KMS-11 (cell line): ENCODE measurements around the gene TCF7L2.

Source experiments
- H2AFZ ChIP-seq: fragments of 200-600 bp; sonication (generic); 2 replicates; pipeline ENCODE4 v1.6.1; 2016; ENCODE audit warnings: antibody characterized with exemption, mixed run types, low read depth
- H3K27ac ChIP-seq: fragments of 200-600 bp; sonication (generic); 2 replicates; pipeline ENCODE4 v1.6.1; 2016; ENCODE audit warnings: mild to moderate bottlenecking, mixed run types
- H3K27me3 ChIP-seq: fragments of 200-600 bp; sonication (generic); 2 replicates; pipeline ENCODE4 v1.6.1; 2017; ENCODE audit warnings: mild to moderate bottlenecking, low read depth, mixed run types, moderate library complexity; ENCODE audit not compliant: insufficient read depth
- H3K36me3 ChIP-seq: fragments of 200-600 bp; sonication (generic); 2 replicates; pipeline ENCODE4 v1.6.1; 2017; ENCODE audit warnings: mild to moderate bottlenecking, mixed run types; ENCODE audit not compliant: insufficient read depth
- H3K4me1 ChIP-seq: fragments of 200-600 bp; sonication (generic); 2 replicates; pipeline ENCODE4 v1.6.1; 2016; ENCODE audit warnings: mild to moderate bottlenecking, low read depth, mixed run types; ENCODE audit not compliant: poor library complexity, severe bottlenecking
- H3K4me2 ChIP-seq: fragments of 200-600 bp; sonication (generic); 2 replicates; pipeline ENCODE4 v1.7.0; 2016; ENCODE audit warnings: mild to moderate bottlenecking, mixed run types
- H3K4me3 ChIP-seq: fragments of 200-600 bp; sonication (generic); IDR thresholded peaks from 2 replicates; pipeline ENCODE4 v1.6.1; 2017; ENCODE audit warnings: low read depth, low read length, mixed read lengths; ENCODE audit not compliant: insufficient read depth
- H3K79me2 ChIP-seq: fragments of 200-600 bp; sonication (generic); 2 replicates; pipeline ENCODE4 v1.6.1; 2016; ENCODE audit warnings: low read depth, mixed run types; ENCODE audit not compliant: insufficient read depth
- H3K9ac ChIP-seq: fragments of 200-600 bp; sonication (generic); 2 replicates; pipeline ENCODE4 v1.6.1; 2016; ENCODE audit warnings: mild to moderate bottlenecking, mixed run types
- H4K20me1 ChIP-seq: fragments of 200-600 bp; sonication (generic); 2 replicates; pipeline ENCODE4 v1.6.1; 2016; ENCODE audit warnings: mild to moderate bottlenecking, mixed run types; ENCODE audit not compliant: insufficient read depth
- CTCF ChIP-seq: fragments of 200-600 bp; sonication (generic); conservative IDR thresholded peaks from 2 replicates; pipeline ENCODE4 v1.6.1; 2017; ENCODE audit warnings: low read depth, mild to moderate bottlenecking, antibody characterized with exemption, low read length, moderate library complexity, mixed read lengths

The TCF7L2 gene

DNA sequence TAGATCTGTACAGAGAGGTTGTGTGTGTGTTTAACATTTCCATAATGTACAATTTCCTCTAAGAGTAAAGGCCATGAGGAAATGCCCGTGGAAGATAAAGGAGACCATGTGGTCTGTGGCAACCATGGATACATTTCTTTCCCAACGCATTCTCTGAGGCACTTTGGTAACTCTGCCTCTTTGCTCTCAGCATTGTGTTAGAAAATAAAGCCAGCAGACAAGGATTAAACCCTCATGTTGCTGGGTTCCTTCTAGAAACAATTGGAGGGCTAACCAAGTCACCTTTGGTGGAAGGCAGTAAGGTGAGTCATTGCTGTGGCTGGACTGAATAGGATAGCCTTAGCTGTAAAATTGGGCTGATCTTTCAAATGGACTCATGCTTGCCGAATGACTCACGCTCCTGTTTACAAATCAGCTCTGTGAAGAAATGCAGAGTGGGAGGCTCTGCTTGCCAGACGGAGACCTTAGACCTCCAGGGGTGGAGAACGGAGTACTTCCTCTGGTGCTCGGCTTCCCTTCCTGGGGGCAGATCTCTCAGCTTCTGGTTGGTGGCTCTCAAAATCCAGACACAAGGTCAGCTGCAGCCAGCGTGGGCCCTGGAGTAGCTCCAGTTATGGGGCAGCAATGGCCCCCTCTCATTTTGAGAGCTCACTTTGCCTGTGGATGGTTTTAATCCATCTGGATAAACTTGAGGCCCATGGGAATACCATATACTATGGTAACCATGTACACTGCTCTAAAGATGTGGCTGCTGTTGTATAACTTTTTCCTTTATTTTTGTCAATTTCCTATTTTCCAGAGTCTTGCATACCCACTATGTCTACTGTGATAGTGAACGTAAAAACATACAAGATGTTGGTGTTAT is 137.3 kb downstream of the TCF7L2 start:
- Histone ChIP-seq H3K4me3 (no peak overlapping the region), H3K4me1 (no peaks in the 10 kb centered on the region), H3K27me3 (no peaks in the 10 kb centered on the region), H3K79me2 (no peaks in the 10 kb centered on the region), H2AFZ (no peak overlapping the region), H3K36me3 (no peaks in the 10 kb centered on the region), H3K4me2 (no peak overlapping the region), H4K20me1 (no peaks in the 10 kb centered on the region), H3K9ac (no peak overlapping the region), H3K27ac (no peak overlapping the region)
- TF ChIP-seq CTCF, result no peak

DNA sequence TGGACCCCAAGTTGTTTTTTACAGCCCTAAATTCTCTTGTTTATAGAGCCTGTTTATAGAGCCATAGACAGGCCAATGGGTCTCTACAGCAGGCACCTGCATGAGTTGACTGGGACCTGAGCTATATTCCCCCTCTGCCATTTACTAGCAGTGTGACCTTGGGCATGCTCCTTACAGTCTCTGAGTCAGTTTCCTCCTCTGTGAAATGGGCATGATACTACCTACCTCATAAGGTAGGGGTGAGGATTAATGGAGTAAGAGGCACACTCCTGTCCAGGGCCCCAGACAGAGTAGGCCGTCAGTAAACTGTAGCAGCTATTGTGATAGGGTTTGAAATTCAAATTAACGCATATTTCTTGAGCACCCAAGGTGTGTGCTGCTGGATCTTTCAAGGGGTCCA is 138.1 kb downstream of the TCF7L2 start:
- Histone ChIP-seq H3K9ac (no peak overlapping the region), H3K4me1 (no peaks in the 10 kb centered on the region), H3K36me3 (no peaks in the 10 kb centered on the region), H3K4me2 (no peak overlapping the region), H3K79me2 (no peaks in the 10 kb centered on the region), H3K27me3 (no peaks in the 10 kb centered on the region), H3K4me3 (no peak overlapping the region), H3K27ac (no peak overlapping the region), H4K20me1 (no peaks in the 10 kb centered on the region), H2AFZ (no peak overlapping the region)
- no peak for TF ChIP-seq CTCF

DNA sequence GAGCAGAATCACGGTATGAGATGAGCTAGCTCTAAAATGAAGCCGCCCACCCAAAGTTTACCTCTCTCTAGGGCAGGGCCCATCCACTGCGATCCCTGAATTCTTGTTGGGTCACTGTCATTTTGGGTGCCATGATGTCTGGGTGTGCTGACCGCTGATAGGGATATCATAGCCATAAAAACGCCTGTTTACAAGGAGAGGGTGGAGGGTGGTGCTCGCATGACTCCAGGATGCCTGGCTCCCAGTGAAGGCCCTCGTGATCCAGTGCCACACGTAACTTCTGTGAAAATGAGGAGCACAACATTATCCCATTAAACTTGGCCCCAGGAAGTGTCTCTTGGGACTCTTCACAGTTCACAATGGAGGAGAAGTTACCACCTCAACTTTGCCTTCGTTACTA is 139.5 kb downstream of the TCF7L2 start:
- no peaks in the 10 kb centered on the region for H3K4me1 ChIP-seq

GRCh38 chr10:113091920-113092319 is 141.9 kb downstream of the TCF7L2 start:
- H3K4me2 ChIP-seq, result no peak overlapping the region
- no peaks in the 10 kb centered on the region for H3K79me2 ChIP-seq
- H3K27me3 ChIP-seq, result no peaks in the 10 kb centered on the region
- no peak overlapping the region for H2AFZ ChIP-seq
- no peaks in the 10 kb centered on the region for H3K4me1 ChIP-seq
- no peak for TF ChIP-seq CTCF
- H3K36me3 ChIP-seq, result no peaks in the 10 kb centered on the region
- no peak overlapping the region for H3K27ac ChIP-seq
- H3K4me3 ChIP-seq, result no peak overlapping the region
- no peak overlapping the region for H3K9ac ChIP-seq
- H4K20me1 ChIP-seq, result no peaks in the 10 kb centered on the region

More for the DNA sequence above, 139.5 kb downstream of the TCF7L2 start:
- Histone ChIP-seq H3K27ac (no peak overlapping the region), H3K27me3 (no peaks in the 10 kb centered on the region), H3K9ac (no peak overlapping the region), H3K36me3 (no peaks in the 10 kb centered on the region), H3K79me2 (no peaks in the 10 kb centered on the region), H4K20me1 (no peaks in the 10 kb centered on the region), H3K4me2 (no peak overlapping the region), H2AFZ (no peak overlapping the region), H3K4me3 (no peak overlapping the region)
- TF ChIP-seq CTCF, result no peak
